Central memory CD8-positive, alpha-beta T cell (primary cell): ENCODE measurements around the gene HNRNPC.
A peak's percentile ranks its signal among the peaks of the same experiment; 100 is the strongest.
"Not testable (repeated sequence)": the region's sequence is repeated elsewhere in the genome, so short reads cannot be mapped to it uniquely, and the experiment has no call there.

Source experiments
- ATAC-seq: fragments of 150-1000 bp; cut with Tn5 transposase; replicated peaks from 2 replicates; pipeline ENCODE4 v1.10.0; 2022; ENCODE audit warnings: mild to moderate bottlenecking, moderate FRiP score, moderate number of reproducible peaks; ENCODE audit not compliant: poor library complexity, severe bottlenecking; ENCODE audit errors: extremely low read depth
- DNase-seq, 2 donors: peaks; one replicate each; pipeline ENCODE4 v3.0.0; 2021; ENCODE audit warnings: low spot score in 2 of 2
- H3K27ac Mint-ChIP-seq: one replicate; pipeline ENCODE4 v1.8.0; 2022; ENCODE audit warnings: low read depth, mild to moderate bottlenecking, moderate library complexity, mixed read lengths
- H3K27me3 Mint-ChIP-seq: one replicate; pipeline ENCODE4 v1.8.0; 2022; ENCODE audit warnings: mixed read lengths
- H3K36me3 Mint-ChIP-seq: one replicate; pipeline ENCODE4 v1.8.0; 2022; ENCODE audit warnings: mild to moderate bottlenecking, moderate library complexity, mixed read lengths; ENCODE audit not compliant: insufficient read depth
- H3K4me1 Mint-ChIP-seq: one replicate; pipeline ENCODE4 v1.8.0; 2022; ENCODE audit warnings: mixed read lengths
- H3K4me3 Mint-ChIP-seq: one replicate; pipeline ENCODE4 v1.8.0; 2022; ENCODE audit warnings: mild to moderate bottlenecking, moderate library complexity, mixed read lengths
- H3K9me3 Mint-ChIP-seq: one replicate; pipeline ENCODE4 v1.8.0; 2022; ENCODE audit warnings: mixed read lengths

Gene HNRNPC

DNA sequence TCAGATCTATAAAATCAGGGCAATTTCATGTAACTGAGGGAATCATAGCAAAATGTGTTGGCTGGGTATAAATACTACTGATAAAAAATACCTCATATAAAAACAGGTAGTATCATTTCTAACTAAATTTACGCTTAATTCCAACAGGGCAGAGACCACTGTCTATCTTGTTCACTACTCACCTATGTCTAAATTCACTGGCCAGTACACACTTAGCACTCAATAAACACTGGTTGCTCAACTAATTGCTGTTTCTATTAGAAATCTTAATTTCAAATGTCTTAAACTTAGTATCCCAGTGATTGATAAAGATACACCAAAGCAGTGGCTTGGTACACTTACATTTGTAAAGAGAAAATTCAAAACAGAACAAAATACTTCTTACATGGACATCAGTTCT is 55.6 kb downstream of the HNRNPC start:
- DNase-seq, result no peak
- no peaks in the 10 kb centered on the region for H3K27me3 Mint-ChIP-seq
- H3K27ac Mint-ChIP-seq, result peak overlapping the region; percentile 97
- no peaks in the 10 kb centered on the region for H3K9me3 Mint-ChIP-seq
- peaks cover 83% of the 10 kb centered on the region for H3K36me3 Mint-ChIP-seq
- H3K4me3 Mint-ChIP-seq, result no peak overlapping the region
- no peak for ATAC-seq
- H3K4me1 Mint-ChIP-seq, result peaks cover 52% of the 10 kb centered on the region

DNA sequence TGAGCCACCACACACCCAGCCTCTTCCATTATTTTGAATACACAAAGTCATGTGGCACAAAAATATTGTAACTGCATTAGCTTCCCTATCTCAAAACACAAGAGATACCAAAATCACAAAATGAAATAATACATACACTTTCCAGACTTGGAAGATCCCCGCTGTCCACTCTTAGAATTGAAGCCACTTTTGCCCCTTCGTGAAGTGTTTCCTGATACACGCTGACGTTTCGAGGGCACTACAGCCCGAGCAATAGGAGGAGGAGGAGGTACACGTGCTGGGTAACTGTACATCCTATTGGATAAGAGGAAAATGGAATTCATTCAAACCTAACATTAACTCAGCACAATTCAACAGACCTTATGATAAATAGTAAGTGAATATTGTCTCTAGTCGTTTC is 56.4 kb downstream of the HNRNPC start:
- H3K27me3 Mint-ChIP-seq, H3K9me3 Mint-ChIP-seq, ATAC-seq, H3K4me3 Mint-ChIP-seq, DNase-seq: not testable (repeated sequence)
- peaks cover 60% of the 10 kb centered on the region for H3K4me1 Mint-ChIP-seq
- H3K36me3 Mint-ChIP-seq, result peaks cover 84% of the 10 kb centered on the region
- H3K27ac Mint-ChIP-seq, result peak overlapping the region; percentile 97

DNA sequence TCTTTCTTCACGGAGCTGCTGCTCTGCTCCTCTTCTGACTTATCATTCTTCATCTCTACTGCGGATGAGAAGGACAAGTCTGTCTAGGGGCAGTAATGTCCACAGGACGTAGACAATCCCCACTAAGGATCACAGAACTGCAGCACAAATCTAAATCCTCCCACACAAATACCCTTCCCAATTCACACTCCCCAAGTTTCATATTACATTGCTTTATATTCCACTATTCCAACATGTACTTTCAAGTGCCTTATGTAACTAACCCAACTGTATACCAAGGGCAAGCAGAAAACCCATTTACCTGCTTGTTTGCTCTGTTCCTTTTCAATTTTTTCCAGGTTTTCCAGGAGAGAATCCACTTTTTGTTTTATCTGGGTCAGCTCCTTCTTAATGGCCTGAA is 57.7 kb downstream of the HNRNPC start:
- no peak for DNase-seq
- ATAC-seq, result no peak
- H3K4me3 Mint-ChIP-seq, result no peak overlapping the region
- H3K4me1 Mint-ChIP-seq, result peaks cover 72% of the 10 kb centered on the region
- H3K27ac Mint-ChIP-seq, result peak overlapping the region; percentile 44
- H3K36me3 Mint-ChIP-seq, result peaks cover 84% of the 10 kb centered on the region
- no peaks in the 10 kb centered on the region for H3K27me3 Mint-ChIP-seq
- no peaks in the 10 kb centered on the region for H3K9me3 Mint-ChIP-seq

DNA sequence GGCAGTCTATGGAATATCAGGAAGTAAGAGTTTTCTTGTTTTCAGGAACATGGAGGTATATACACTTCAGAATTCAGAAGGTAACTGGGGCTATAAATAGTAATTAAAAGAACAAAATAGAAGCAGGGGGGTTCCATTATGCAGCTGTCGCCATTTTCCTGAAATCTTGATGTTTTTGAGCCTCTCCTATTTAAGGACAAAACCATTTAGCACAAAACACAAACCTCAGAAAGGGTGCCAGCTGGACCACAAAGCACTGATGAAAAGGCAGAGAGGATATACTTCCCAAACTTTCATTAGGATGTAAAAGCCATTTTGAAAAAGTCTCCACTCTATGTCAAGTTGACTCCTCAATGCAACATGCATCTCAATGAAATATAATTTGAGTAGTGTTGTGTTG is 59.2 kb downstream of the HNRNPC start:
- no peak overlapping the region for H3K27ac Mint-ChIP-seq
- no peaks in the 10 kb centered on the region for H3K27me3 Mint-ChIP-seq
- peaks cover 76% of the 10 kb centered on the region for H3K36me3 Mint-ChIP-seq
- ATAC-seq (no peak), DNase-seq (no peak)
- peaks cover 58% of the 10 kb centered on the region for H3K4me1 Mint-ChIP-seq
- H3K9me3 Mint-ChIP-seq, result no peaks in the 10 kb centered on the region
- H3K4me3 Mint-ChIP-seq, result no peak overlapping the region

DNA sequence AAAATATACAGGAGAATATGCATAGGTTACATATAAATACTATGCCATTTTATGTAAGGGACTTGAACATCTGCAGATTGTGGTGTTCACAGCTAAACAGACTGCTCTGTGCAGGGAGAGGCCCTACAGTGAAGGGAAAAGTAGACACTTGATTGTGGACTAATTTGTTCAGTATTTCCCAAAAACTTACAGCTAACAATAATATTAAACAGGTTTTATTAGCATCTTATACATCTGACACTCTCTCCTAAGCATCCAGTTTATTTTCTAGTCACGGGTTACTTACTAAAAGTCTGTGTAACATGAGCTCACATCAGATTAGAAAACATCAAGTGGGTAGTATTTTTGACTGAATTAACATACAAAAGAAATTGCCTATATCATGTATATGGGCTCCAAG is 60.1 kb downstream of the HNRNPC start:
- Mint-ChIP-seq H3K4me3 (no peak overlapping the region), H3K9me3 (no peaks in the 10 kb centered on the region), H3K27ac (no peak overlapping the region), H3K4me1 (peaks cover 52% of the 10 kb centered on the region), H3K27me3 (no peaks in the 10 kb centered on the region), H3K36me3 (peaks cover 72% of the 10 kb centered on the region)
- no peak for DNase-seq
- ATAC-seq, result no peak

DNA sequence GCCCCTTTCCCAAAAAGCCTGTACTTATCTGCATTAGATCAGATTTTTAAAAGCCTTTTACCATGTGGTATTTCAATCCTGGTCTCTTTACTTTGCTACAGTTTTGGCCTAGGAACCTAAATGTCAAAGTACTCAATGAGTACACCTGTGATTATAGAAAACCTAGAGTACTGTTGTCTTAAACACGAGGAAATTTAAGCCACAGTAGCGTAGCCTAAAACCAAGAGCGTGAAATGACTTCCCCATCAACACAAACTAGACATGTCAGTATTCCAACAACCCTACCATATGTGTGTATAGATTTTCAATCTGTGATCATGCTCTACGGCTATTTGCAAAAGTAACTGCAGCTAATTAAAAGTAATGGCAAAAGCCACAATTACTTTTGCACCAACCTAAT is 60.7 kb downstream of the HNRNPC start:
- H3K4me3 Mint-ChIP-seq, result no peak overlapping the region
- no peak for ATAC-seq
- DNase-seq, result no peak
- H3K27me3 Mint-ChIP-seq, result no peaks in the 10 kb centered on the region
- peaks cover 72% of the 10 kb centered on the region for H3K36me3 Mint-ChIP-seq
- no peak overlapping the region for H3K27ac Mint-ChIP-seq
- H3K9me3 Mint-ChIP-seq, result no peaks in the 10 kb centered on the region
- peaks cover 52% of the 10 kb centered on the region for H3K4me1 Mint-ChIP-seq

DNA sequence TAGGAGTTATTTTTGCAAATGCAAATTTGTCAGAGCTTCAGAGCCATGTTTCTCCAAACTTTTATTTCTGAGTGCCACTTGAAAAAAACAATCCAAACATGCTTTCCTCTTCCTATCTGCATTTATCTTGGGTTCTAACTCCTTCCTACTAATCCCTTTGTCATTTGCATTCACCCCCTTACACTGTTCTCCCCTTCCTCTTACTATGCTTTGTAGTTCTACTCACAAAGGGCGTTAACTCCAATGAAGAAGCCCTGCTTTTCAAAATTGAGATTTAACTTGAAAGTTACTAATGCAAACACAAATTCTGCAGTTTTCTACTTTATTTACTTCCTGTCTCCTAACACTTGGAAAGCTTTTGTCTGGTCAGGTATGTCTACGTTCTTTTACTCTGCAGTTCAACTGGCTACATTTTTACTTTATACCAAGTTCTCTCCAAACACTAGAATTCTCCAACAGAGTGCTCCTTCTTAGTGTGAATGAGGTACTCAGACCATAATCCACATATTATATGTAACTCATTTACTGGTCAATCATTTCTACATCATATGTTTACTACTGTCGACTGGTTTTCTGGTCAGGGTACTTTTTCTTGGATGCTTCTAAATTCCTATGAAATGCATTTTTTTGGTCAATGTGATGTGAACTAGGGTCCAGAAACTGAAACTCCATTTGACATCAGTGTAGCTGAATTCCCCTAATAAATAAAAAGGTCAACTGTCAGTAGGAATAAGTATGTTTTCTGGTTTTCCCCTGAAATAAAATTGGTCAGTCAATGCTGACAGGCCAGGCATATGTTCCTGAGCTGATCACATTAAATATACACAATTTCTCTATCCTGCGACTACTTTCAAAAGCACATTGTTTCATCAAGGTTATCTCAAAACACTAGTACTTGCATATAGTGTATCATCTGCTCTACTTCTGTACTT is 62.2 kb downstream of the HNRNPC start:
- Mint-ChIP-seq H3K36me3 (peaks cover 65% of the 10 kb centered on the region), H3K27ac (peak overlapping the region; percentile 14), H3K27me3 (no peaks in the 10 kb centered on the region), H3K4me1 (peaks cover 54% of the 10 kb centered on the region), H3K9me3 (no peaks in the 10 kb centered on the region), H3K4me3 (no peak overlapping the region)
- ATAC-seq (no peak), DNase-seq (no peak)

DNA sequence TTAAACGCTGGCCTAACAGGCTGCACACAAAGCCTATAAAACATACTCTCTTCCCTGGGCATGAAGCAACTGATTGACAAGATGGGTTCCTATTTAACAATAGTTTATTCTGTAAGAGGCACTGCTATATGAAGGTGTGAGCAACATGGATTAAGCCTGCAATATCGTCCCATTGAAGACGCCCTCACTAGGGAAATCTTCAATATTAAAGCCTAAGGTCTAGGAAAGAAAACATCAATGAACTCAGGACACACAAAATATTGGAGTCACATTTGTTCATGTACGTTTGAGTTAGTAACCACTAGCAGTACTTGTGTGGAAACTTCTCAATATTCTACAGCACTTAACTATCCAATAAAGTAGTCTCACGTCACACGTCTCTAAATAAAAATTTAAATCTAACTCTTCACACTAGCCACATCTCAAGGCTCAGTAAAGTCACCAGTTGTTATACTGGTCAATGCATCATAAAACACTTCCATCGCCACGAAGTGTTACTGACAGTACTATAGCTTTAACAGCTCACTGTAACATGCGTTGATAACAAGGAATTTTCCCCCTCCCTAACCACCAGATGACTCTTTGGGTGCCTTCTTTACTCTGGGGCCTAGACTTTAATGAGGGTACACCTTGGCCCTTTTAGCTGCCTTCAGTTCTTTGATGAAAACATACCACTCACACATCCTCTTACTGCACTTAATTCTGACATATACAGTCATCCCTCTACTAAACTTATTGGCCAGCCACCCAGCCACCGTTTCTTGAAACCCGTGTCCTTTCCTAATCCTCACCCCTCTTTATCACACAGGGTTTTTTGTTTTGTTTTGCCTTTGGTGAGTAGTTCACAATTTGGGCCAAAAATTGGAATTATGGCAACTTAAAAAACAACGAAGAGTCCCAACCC is 63.3 kb downstream of the HNRNPC start:
- H3K27ac Mint-ChIP-seq, result no peak overlapping the region
- no peaks in the 10 kb centered on the region for H3K9me3 Mint-ChIP-seq
- H3K4me1 Mint-ChIP-seq, result peaks cover 45% of the 10 kb centered on the region
- peaks cover 55% of the 10 kb centered on the region for H3K36me3 Mint-ChIP-seq
- H3K27me3 Mint-ChIP-seq, result no peaks in the 10 kb centered on the region
- ATAC-seq (no peak), DNase-seq (no peak)
- no peak overlapping the region for H3K4me3 Mint-ChIP-seq

DNA sequence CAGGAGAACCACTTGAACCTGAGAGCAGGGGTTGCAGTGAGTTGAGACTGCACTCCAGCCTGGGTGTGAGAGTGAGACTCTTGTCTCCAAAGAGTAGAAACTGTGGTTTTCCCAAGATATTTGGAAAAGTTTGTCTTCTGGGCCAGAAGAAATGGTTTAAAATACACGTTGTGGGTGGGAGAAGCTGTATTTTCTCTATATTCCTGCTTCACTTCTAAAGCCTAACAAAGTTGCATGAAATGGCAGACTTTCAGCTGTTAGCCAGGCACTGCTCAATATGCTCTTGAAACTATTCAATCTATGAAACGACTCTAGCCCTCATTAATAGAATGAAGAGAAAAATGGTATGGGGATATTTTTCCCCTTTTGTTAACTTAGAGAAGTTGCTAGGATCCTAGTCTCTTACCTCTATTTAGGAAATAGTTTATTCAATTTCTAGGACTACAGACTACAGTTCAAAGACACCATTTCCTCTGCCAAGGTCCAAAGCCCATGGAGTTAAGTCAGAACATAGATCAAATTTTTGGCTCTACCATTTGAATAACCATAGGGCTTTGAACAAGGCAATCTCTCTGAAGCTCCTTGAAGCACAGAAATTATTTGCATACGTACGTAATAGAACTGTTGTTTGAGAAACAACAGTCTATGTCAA is 64.1 kb downstream of the HNRNPC start:
- H3K9me3 Mint-ChIP-seq, result no peaks in the 10 kb centered on the region
- peaks cover 43% of the 10 kb centered on the region for H3K4me1 Mint-ChIP-seq
- ATAC-seq (no peak), DNase-seq (no peak)
- H3K4me3 Mint-ChIP-seq, result no peak overlapping the region
- H3K27me3 Mint-ChIP-seq, result no peaks in the 10 kb centered on the region
- peaks cover 52% of the 10 kb centered on the region for H3K36me3 Mint-ChIP-seq
- H3K27ac Mint-ChIP-seq, result no peak overlapping the region

DNA sequence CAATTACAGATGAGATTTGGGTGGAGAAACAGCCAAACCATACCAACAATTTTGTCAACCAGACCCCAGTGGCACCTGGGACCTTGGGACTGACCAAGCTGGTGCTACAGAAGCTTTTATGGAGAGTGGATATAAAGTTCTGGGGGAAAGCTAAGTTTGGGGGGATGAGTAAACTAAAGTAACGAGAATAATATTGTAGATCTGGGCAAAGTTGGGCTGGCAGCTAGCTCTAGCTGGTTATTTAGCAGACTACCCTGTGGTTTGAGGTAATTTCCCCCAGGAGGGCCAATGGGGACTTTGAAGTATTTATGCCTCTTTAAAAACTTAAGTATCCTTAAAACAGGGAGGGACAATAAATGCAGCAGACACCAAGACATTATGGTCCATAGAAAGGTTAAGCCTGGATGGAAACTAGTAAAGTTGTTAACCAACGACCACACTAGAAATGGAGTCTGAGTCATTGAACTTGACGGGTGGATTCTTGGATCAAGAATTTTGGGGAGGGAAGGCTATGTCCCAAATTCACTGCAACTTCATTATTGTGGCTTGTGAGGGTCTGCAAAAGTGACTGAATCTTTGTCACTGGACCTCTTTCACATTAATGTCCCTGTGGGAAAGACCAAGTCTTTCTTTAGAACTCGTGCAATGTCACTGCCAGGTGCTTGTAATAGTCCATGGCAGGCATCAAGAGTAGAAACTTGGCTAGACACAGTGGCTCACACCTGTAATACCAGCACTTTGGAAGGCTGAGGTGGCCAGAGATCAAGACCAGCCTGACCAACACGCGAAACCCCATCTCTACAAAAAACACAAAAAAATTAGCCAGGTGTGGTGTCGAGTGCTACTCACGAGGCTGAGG is 64.8 kb downstream of the HNRNPC start:
- DNase-seq (no peak), ATAC-seq (no peak)
- H3K9me3 Mint-ChIP-seq, result no peaks in the 10 kb centered on the region
- no peak overlapping the region for H3K4me3 Mint-ChIP-seq
- H3K4me1 Mint-ChIP-seq, result peaks cover 47% of the 10 kb centered on the region
- no peaks in the 10 kb centered on the region for H3K27me3 Mint-ChIP-seq
- peaks cover 45% of the 10 kb centered on the region for H3K36me3 Mint-ChIP-seq
- H3K27ac Mint-ChIP-seq, result peak overlapping the region; percentile 15

DNA sequence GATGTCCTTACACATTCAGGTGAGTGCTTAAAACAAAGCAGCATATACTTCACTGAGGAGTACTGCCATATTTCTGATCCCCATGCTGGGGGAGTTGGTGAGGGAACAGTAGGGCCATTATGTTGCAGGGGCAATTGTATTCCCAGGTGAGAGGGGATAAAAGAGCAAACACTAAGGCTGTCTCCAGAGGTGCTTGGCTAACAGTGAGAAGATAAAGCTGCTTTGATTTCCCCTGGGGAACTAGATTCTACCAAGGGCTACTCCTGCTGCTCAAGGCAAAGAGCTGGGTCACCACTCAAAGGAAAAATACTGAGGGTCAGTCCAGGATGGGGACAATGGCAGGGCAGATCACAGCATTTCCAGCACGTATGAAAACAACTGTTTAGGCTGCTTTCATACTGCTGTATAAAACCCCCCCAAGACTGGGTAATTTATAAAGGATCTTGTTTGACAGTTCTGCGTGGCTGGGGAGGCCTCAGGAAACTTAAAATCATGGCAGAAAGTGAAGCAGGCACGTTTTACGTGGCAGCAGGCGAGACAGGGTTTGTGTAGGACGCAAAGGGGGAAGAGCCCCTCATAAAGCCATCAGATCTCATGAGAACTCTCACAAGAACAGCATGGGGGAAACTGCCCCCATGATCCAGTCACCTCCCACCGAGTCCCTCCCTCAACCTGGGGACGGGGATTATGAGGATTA is 65.6 kb downstream of the HNRNPC start:
- H3K4me1 Mint-ChIP-seq, result peaks cover 49% of the 10 kb centered on the region
- H3K27ac Mint-ChIP-seq, result peak overlapping the region; percentile 15
- H3K9me3 Mint-ChIP-seq, result no peaks in the 10 kb centered on the region
- DNase-seq, result no peak
- peaks cover 40% of the 10 kb centered on the region for H3K36me3 Mint-ChIP-seq
- ATAC-seq, result no peak
- H3K4me3 Mint-ChIP-seq, result no peak overlapping the region
- H3K27me3 Mint-ChIP-seq, result no peaks in the 10 kb centered on the region
